ENCODE measurements around the gene NMNAT2. TPM values are rescaled to one million over a fixed set of nuclear protein-coding genes. Genes with fewer than 3 reads are reported as not detected.

NMNAT2 gene
- total and polyA plus RNA-seq, 2 of the 4 experiments (the other 2 are of a cell fraction) = 0.36 to 2.4 TPM

GRCh38 chr1:183456826-183457225, 38.6 kb upstream of the NMNAT2 start:
- Histone ChIP-seq H4K8ac (ENCODE audit: low read depth in 2 of 2, low read length in 2 of 2) (no peak overlapping the region), H3K23ac (ENCODE audit: low read depth, low read length) (no peak overlapping the region), H3K27ac (ENCODE audit: insufficient read depth, low read length) (no peak overlapping the region), H2BK15ac (ENCODE audit: low read depth, low read length) (no peak overlapping the region), H3K4me1 (ENCODE audit: control insufficient read depth, insufficient read depth, low read length) (no peaks in the 10 kb centered on the region), H3K9me3 (ENCODE audit: control insufficient read depth, insufficient read depth, low read length) (no peaks in the 10 kb centered on the region), H3K18ac (ENCODE audit: low read depth, low read length) (no peak overlapping the region), H3K4me2 (ENCODE audit: low read depth, low read length) (no peak overlapping the region), H3K56ac (ENCODE audit: extremely low read depth, insufficient read depth, low read length) (no peak overlapping the region), H2BK120ac (ENCODE audit: low read depth, low read length) (no peak overlapping the region), H3K27me3 (ENCODE audit: control insufficient read depth, insufficient read depth, low read length) (peaks cover 11% of the 10 kb centered on the region), H2AFZ (replicated peaks; ENCODE audit: low read length, poor library complexity) (no peak overlapping the region), H3K9ac (ENCODE audit: low read depth, low read length) (no peak overlapping the region), H3K14ac (replicated peaks; ENCODE audit: low read depth, low read length) (no peak overlapping the region), H3K79me1 (ENCODE audit: low read depth in 1 of 2, low read length in 2 of 2) (no peaks in the 10 kb centered on the region), H2BK20ac (ENCODE audit: low read depth, low read length) (no peak overlapping the region), H3K36me3 (ENCODE audit: control insufficient read depth, insufficient read depth, low read length) (no peaks in the 10 kb centered on the region), H2AK9ac (replicated peaks; ENCODE audit: low read depth, low read length, poor library complexity) (no peak overlapping the region), H2AK5ac (ENCODE audit: low read depth, low read length) (no peak overlapping the region), H4K91ac (ENCODE audit: insufficient read depth, low read depth, low read length) (no peak overlapping the region), H3K4ac (ENCODE audit: low read depth, low read length) (no peak overlapping the region), H3K4me3 (ENCODE audit: insufficient read depth, low read depth, low read length) (no peak overlapping the region), H2BK5ac (ENCODE audit: low read depth, low read length, poor library complexity, severe bottlenecking) (no peak overlapping the region), H4K5ac (ENCODE audit: low read depth, low read length) (no peak overlapping the region), H4K20me1 (ENCODE audit: insufficient read depth, low read length) (no peaks in the 10 kb centered on the region), H3K9me1 (ENCODE audit: insufficient read depth, low read length) (no peaks in the 10 kb centered on the region)
- in situ Hi-C loops (cut with MboI; ENCODE audit: low sequenced_read_pairs) (no loop called here), intact Hi-C loops (cut with micrococcal nuclease) (no loop called here), dilution Hi-C loops (cut with HindIII; ENCODE audit: low sequenced_read_pairs, unreplicated experiment) (no loop called here)
- no peak for TF ChIP-seq CTCF (conservative IDR thresholded peaks at IDR 0.05; ENCODE audit: low read depth, low read length)
- no peak for TF ChIP-seq NFE2L2 (IDR thresholded peaks at IDR 0.05; ENCODE audit: low read depth, low read length)
- TF ChIP-seq MAFK (IDR thresholded peaks at IDR 0.05; ENCODE audit: low read depth, low read length) = no peak
- TF ChIP-seq BHLHE40 (IDR thresholded peaks at IDR 0.05; ENCODE audit: low read depth, low read length) = no peak
- TF ChIP-seq CEBPB (IDR thresholded peaks at IDR 0.05; ENCODE audit: low read depth, low read length) = 0 out of 2 replicates have a peak, but pooled peaks have one; percentile 1
- WGBS, 2 experiments (ENCODE audit: extremely low coverage in 2 of 2, insufficient read length in 1 of 2) = no CpG with 5 or more reads among the region's 1 CpG
- DNase-seq (no peak), ATAC-seq (ENCODE audit: low read depth) (no peak)
- CTCF ChIA-PET = no interaction called here
- POLR2A ChIA-PET (ENCODE audit: unreplicated experiment) = no interaction called here
- BruUV-seq (replicated peaks) = no TSS peak

All from IMR-90 (cell line).